Keratinocyte (primary cell): ENCODE results near the gene MEGF11.

Experiments used
- CTCF ChIP-seq, 3 experiments: IDR thresholded peaks in 1 of 3; conservative IDR thresholded peaks in 1 of 3; optimal IDR thresholded peaks in 1 of 3; 2 replicates in 2 of 3; 3 replicates in 1 of 3; pipeline versions ENCODE3 to v1.5.1; 2011; ENCODE audit warnings: low read length in 3 of 3, mild to moderate bottlenecking in 3 of 3, moderate library complexity in 2 of 3, control low read depth in 1 of 3, inconsistent platforms in 1 of 3; ENCODE audit not compliant: insufficient read depth in 2 of 3; ENCODE audit errors: extremely low read depth in 1 of 3
- EZH2 ChIP-seq: IDR thresholded peaks from one replicate; pipeline ENCODE4 v1.6.1; 2012; ENCODE audit warnings: inconsistent platforms, mild to moderate bottlenecking, low read length, moderate library complexity

GRCh38 chr15:65962187-65962586 lies 291.4 kb downstream of the MEGF11 start:
- TF ChIP-seq CTCF (optimal IDR thresholded peaks at IDR 0.05 in 1 of 3, IDR thresholded peaks at IDR 0.05 in 1 of 3, conservative IDR thresholded peaks at IDR 0.05 in 1 of 3; ENCODE audit: extremely low read depth in 1 of 3, insufficient read depth in 2 of 3, low read length in 3 of 3) (peak; percentile 52 to 75 (median 57)), EZH2 (no peak)
